IMR-90 (cell line): ENCODE measurements around the gene DUSP10. TPM values are rescaled to one million over a fixed set of nuclear protein-coding genes. Genes with fewer than 3 reads are reported as not detected.

Source experiments
- ATAC-seq: fragments of 200-7000 bp; cut with Tn5 transposase; 2 replicates; pipeline ENCODE4 v1.9.1; 2020; ENCODE audit warnings: low read depth, mild to moderate bottlenecking, moderate library complexity
- BruUV-seq: library from RNA; stranded (reverse); fragments of 400-500 nt; replicated peaks from 2 replicates; lab custom pipeline; 2021; lab: Mats Ljungman, UMichigan
- CTCF ChIA-PET: fragments of 300-600 bp; formaldehyde crosslinking; extraction: SDS; loops from one replicate; lab custom pipeline; 2021; ENCODE audit warnings: antibody characterized with exemption; lab: Yijun Ruan, JAX
- POLR2A ChIA-PET: fragments of 300-600 bp; sonication (Branson Sonifier 250); formaldehyde crosslinking; loops from one replicate; lab custom pipeline; 2022; ENCODE audit warnings: antibody characterized with exemption; ENCODE audit not compliant: unreplicated experiment; lab: Charles Lee
- DNase-seq: peaks from one replicate; pipeline ENCODE4 v3.0.0; 2013
- H2AFZ ChIP-seq: replicated peaks from 2 replicates; pipeline ENCODE3; 2013; ENCODE audit warnings: low read length, mild to moderate bottlenecking; ENCODE audit not compliant: poor library complexity
- H2AK5ac ChIP-seq: 2 replicates; pipeline ENCODE4 v1.6.1; 2013; ENCODE audit warnings: low read depth, low read length, inconsistent platforms
- H2AK9ac ChIP-seq: replicated peaks from 2 replicates; pipeline ENCODE3; 2013; ENCODE audit warnings: mild to moderate bottlenecking, low read depth, low read length, moderate library complexity; ENCODE audit not compliant: poor library complexity
- H2BK120ac ChIP-seq: 2 replicates; pipeline ENCODE4 v1.6.1; 2013; ENCODE audit warnings: low read depth, low read length, inconsistent platforms
- H2BK15ac ChIP-seq: 3 replicates; pipeline ENCODE4 v1.6.1; 2013; ENCODE audit warnings: low read depth, low read length, inconsistent platforms
- H2BK20ac ChIP-seq: 2 replicates; pipeline ENCODE4 v1.6.1; 2013; ENCODE audit warnings: low read depth, mild to moderate bottlenecking, inconsistent platforms, low read length, moderate library complexity
- H2BK5ac ChIP-seq: 2 replicates; pipeline ENCODE4 v1.6.1; 2013; ENCODE audit warnings: mild to moderate bottlenecking, low read depth, low read length, inconsistent platforms; ENCODE audit not compliant: poor library complexity, severe bottlenecking
- H3K14ac ChIP-seq: replicated peaks from 2 replicates; pipeline ENCODE4 v1.6.1; 2013; ENCODE audit warnings: low read depth, low read length, inconsistent platforms
- H3K18ac ChIP-seq: 2 replicates; pipeline ENCODE4 v1.6.1; 2013; ENCODE audit warnings: low read depth, low read length, control low read depth
- H3K23ac ChIP-seq: 2 replicates; pipeline ENCODE4 v1.6.1; 2013; ENCODE audit warnings: low read depth, low read length, inconsistent platforms
- H3K27ac ChIP-seq: 2 replicates; pipeline ENCODE4 v1.5.1; 2013; ENCODE audit warnings: mild to moderate bottlenecking, control low read depth, low read length; ENCODE audit not compliant: insufficient read depth
- H3K27me3 ChIP-seq: 2 replicates; pipeline ENCODE4 v1.6.1; 2013; ENCODE audit warnings: low read length; ENCODE audit not compliant: control insufficient read depth, insufficient read depth
- H3K36me3 ChIP-seq: 2 replicates; pipeline ENCODE4 v1.6.1; 2013; ENCODE audit warnings: low read length, mixed read lengths; ENCODE audit not compliant: control insufficient read depth, insufficient read depth
- H3K4ac ChIP-seq: 2 replicates; pipeline ENCODE4 v1.6.1; 2013; ENCODE audit warnings: low read depth, low read length, inconsistent platforms
- H3K4me1 ChIP-seq: 2 replicates; pipeline ENCODE4 v1.6.1; 2013; ENCODE audit warnings: low read length, mixed read lengths; ENCODE audit not compliant: control insufficient read depth, insufficient read depth
- H3K4me2 ChIP-seq: 2 replicates; pipeline ENCODE4 v1.6.1; 2013; ENCODE audit warnings: low read depth, mild to moderate bottlenecking, control low read depth, low read length, moderate library complexity
- H3K4me3 ChIP-seq: 2 replicates; pipeline ENCODE4 v1.5.1; 2013; ENCODE audit warnings: low read depth, mild to moderate bottlenecking, control low read depth, low read length, moderate library complexity; ENCODE audit not compliant: insufficient read depth
- H3K56ac ChIP-seq: 2 replicates; pipeline ENCODE4 v1.6.1; 2013; ENCODE audit warnings: low read length, inconsistent platforms; ENCODE audit not compliant: insufficient read depth; ENCODE audit errors: extremely low read depth
- H3K79me1 ChIP-seq, 2 experiments: 2 replicates each; pipeline ENCODE4 v1.6.1; 2013; ENCODE audit warnings: low read length in 2 of 2, inconsistent platforms in 1 of 2, low read depth in 1 of 2
- H3K9ac ChIP-seq: 2 replicates; pipeline ENCODE4 v1.6.1; 2013; ENCODE audit warnings: low read depth, low read length, control low read depth
- H3K9me1 ChIP-seq: 2 replicates; pipeline ENCODE4 v1.6.1; 2013; ENCODE audit warnings: low read length, inconsistent platforms; ENCODE audit not compliant: insufficient read depth
- H3K9me3 ChIP-seq: 2 replicates; pipeline ENCODE4 v1.6.1; 2013; ENCODE audit warnings: low read length; ENCODE audit not compliant: control insufficient read depth, insufficient read depth
- H4K20me1 ChIP-seq: 2 replicates; pipeline ENCODE4 v1.6.1; 2013; ENCODE audit warnings: low read length, inconsistent platforms; ENCODE audit not compliant: insufficient read depth
- H4K5ac ChIP-seq: 2 replicates; pipeline ENCODE4 v1.6.1; 2013; ENCODE audit warnings: mild to moderate bottlenecking, low read depth, low read length, control low read depth
- H4K8ac ChIP-seq, 2 experiments: 2 replicates each; pipeline ENCODE4 v1.6.1; 2013; ENCODE audit warnings: low read depth in 2 of 2, low read length in 2 of 2, control low read depth in 1 of 2, inconsistent platforms in 1 of 2
- H4K91ac ChIP-seq: 2 replicates; pipeline ENCODE4 v1.6.1; 2013; ENCODE audit warnings: low read depth, low read length, inconsistent platforms; ENCODE audit not compliant: insufficient read depth
- BHLHE40 ChIP-seq: fragments of 150-350 bp; IDR thresholded peaks from 2 replicates; pipeline ENCODE4 v1.6.1; 2016; ENCODE audit warnings: mild to moderate bottlenecking, low read depth, low read length
- MAZ ChIP-seq: IDR thresholded peaks from 2 replicates; pipeline ENCODE4 v1.6.1; 2012; ENCODE audit warnings: low read depth, mild to moderate bottlenecking, low read length, improper control_type of control experiment, moderate library complexity, borderline replicate concordance
- WGBS, 2 experiments: methylation state at CpG; one replicate each; pipeline versions ENCODE4 v1.1.5 to v1.1.7; 2013; ENCODE audit warnings: missing lambda C conversion rate in 2 of 2; ENCODE audit not compliant: insufficient read length in 1 of 2; ENCODE audit errors: extremely low coverage in 2 of 2; 5-methylcytosine and 5-hydroxymethylcytosine counted together
- dilution Hi-C: fragments of 300-500 bp; cut with HindIII; formaldehyde crosslinking; loops from one replicate; pipeline ENCODE4 v1.14.3; 2018; ENCODE audit warnings: low sequenced_read_pairs; ENCODE audit not compliant: unreplicated experiment
- in situ Hi-C: fragments of 300-500 bp; cut with MboI; formaldehyde crosslinking; loops from 3 replicates; pipeline ENCODE4 v1.14.3; 2019; ENCODE audit warnings: low sequenced_read_pairs, inconsistent platforms, mixed read lengths
- intact Hi-C: fragments of 100-400 bp; cut with micrococcal nuclease; formaldehyde crosslinking; loops from 2 replicates; pipeline ENCODE4 v1.10.0; 2022
- polyA plus RNA-seq, 3 experiments: library from polyadenylated mRNA; depleted of rRNA; stranded (reverse); fragments of >200 nt; gene quantifications; 2 replicates each; pipeline ENCODE4 v1.2.3, GENCODE V29; 2012; ENCODE audit warnings: low replicate concordance in 1 of 3
- total RNA-seq: library from RNA; depleted of rRNA; stranded (reverse); fragments of >200 nt; gene quantifications from 2 replicates; pipeline ENCODE4 v1.2.3, GENCODE V29; 2012

DUSP10 gene
- total and polyA plus RNA-seq, 2 of the 4 experiments (the other 2 are of a cell fraction), result 41.7 to 59.1 TPM

- H2AFZ ChIP-seq, result peak overlapping the region; percentile 86
- CTCF ChIA-PET, result interaction anchor here (0.8 to 2.5 kb wide), 6 partner anchors 151 to 714 kb away, joined by 3 to 12 read pairs (median 7); no protein-coding TSS in a partner anchor
- peak; percentile 46 for DNase-seq
These were observed 741 bp downstream of the DUSP10 start for GRCh38 chr1:221740993-221741702.

More at GRCh38 chr1:221740993-221741702, 741 bp downstream of the DUSP10 start:
- POLR2A ChIA-PET, result interaction anchor here (1.0 kb wide), 1 partner anchor 16 kb away, joined by 3 read pairs; no protein-coding TSS in a partner anchor
- H4K5ac ChIP-seq, result peak overlapping the region; percentile 19
- H3K27me3 ChIP-seq, result no peaks in the 10 kb centered on the region
- peak; percentile 3 for ATAC-seq
- dilution Hi-C loops (no loop called here), intact Hi-C loops (loop anchor here (5.0 kb wide), 2 partner anchors 146 to 304 kb away; no protein-coding TSS in a partner anchor), in situ Hi-C loops (loop anchor here (5.0 to 25.0 kb wide), 4 partner anchors 254 to 896 kb away; no protein-coding TSS in a partner anchor)
- H3K79me1 ChIP-seq, result peaks cover 9 to 54% of the 10 kb centered on the region in 2 experiments; a peak in 3 of 4 replicates
- H3K9me1 ChIP-seq, result peaks cover 24% of the 10 kb centered on the region
- H3K56ac ChIP-seq, result peak overlapping the region; percentile 92
- H3K9ac ChIP-seq, result peak overlapping the region; percentile 88
- H3K4me3 ChIP-seq, result peak overlapping the region; percentile 74
- peak overlapping the region; percentile 83; the same call in 1 of the 2 replicates for H2AK5ac ChIP-seq
- peak overlapping the region; percentile 70 for H4K91ac ChIP-seq
- H3K4me1 ChIP-seq, result peaks cover 19% of the 10 kb centered on the region
- H3K36me3 ChIP-seq, result peaks cover 29% of the 10 kb centered on the region
- H2BK5ac ChIP-seq, result peak overlapping the region; percentile 83
- H2BK120ac ChIP-seq, result peak overlapping the region; percentile 82
- H3K27ac ChIP-seq, result peak overlapping the region; percentile 85
- 0% methylated on average over 7 of the region's 36 CpGs; no CpG with 5 or more reads in 1 of the 2 experiments for WGBS, 2 experiments
- TF ChIP-seq BHLHE40, result no peak
- TF ChIP-seq MAZ, result peak; percentile 9; the same call in 1 of the 2 replicates
- peak overlapping the region; percentile 80; the same call in 2 of the 3 replicates for H2BK15ac ChIP-seq
- H3K14ac ChIP-seq, result peak overlapping the region; percentile 93
- H2BK20ac ChIP-seq, result peak overlapping the region; percentile 73
- H3K9me3 ChIP-seq, result no peaks in the 10 kb centered on the region
- peaks cover 57% of the 10 kb centered on the region for H4K20me1 ChIP-seq
- peak overlapping the region; percentile 82 for H2AK9ac ChIP-seq
- peak overlapping the region; percentile 89 for H3K4ac ChIP-seq
- BruUV-seq, result no TSS peak
- peak overlapping the region; percentile 97 for H3K23ac ChIP-seq
- H4K8ac ChIP-seq, result peak overlapping the region; percentile 58 to 61; a peak in 3 of 4 replicates
- H3K4me2 ChIP-seq, result peak overlapping the region; percentile 95
- peak overlapping the region; percentile 63 for H3K18ac ChIP-seq
